Loucy (cell line): ENCODE results near the gene SH3RF3.

ENCODE experiments used
- H2AFZ ChIP-seq: fragments of 200-600 bp; sonication (generic); 2 replicates; pipeline ENCODE4 v1.6.0; 2016; ENCODE audit warnings: antibody characterized with exemption, mild to moderate bottlenecking, low read length, moderate library complexity
- H3F3A ChIP-seq: fragments of 200-600 bp; 2 replicates; pipeline ENCODE4 v1.6.0; 2016; ENCODE audit warnings: antibody characterized with exemption, low read depth, mild to moderate bottlenecking
- H3K27me3 ChIP-seq: fragments of 200-600 bp; sonication (generic); 2 replicates; pipeline ENCODE4 v1.6.1; 2014; ENCODE audit warnings: low read length, mild to moderate bottlenecking; ENCODE audit not compliant: insufficient read depth, poor library complexity, severe bottlenecking
- H3K36me3 ChIP-seq: fragments of 200-600 bp; sonication (generic); 2 replicates; pipeline ENCODE4 v1.6.1; 2016; ENCODE audit warnings: low read length; ENCODE audit not compliant: insufficient read depth
- H3K4me1 ChIP-seq: fragments of 200-600 bp; sonication (generic); 2 replicates; pipeline ENCODE4 v1.5.1; 2014; ENCODE audit warnings: low read length, mild to moderate bottlenecking; ENCODE audit not compliant: insufficient read depth, poor library complexity, severe bottlenecking
- H3K4me2 ChIP-seq: fragments of 200-600 bp; sonication (generic); 2 replicates; pipeline ENCODE4 v1.6.0; 2014; ENCODE audit warnings: antibody characterized with exemption, low read length, low read depth, mild to moderate bottlenecking; ENCODE audit not compliant: poor library complexity, severe bottlenecking
- H3K4me3 ChIP-seq: fragments of 200-600 bp; sonication (generic); 2 replicates; pipeline ENCODE4 v1.5.1; 2014; ENCODE audit warnings: low read length, mild to moderate bottlenecking, mixed read lengths; ENCODE audit not compliant: poor library complexity, severe bottlenecking
- H3K79me2 ChIP-seq: fragments of 200-600 bp; sonication (generic); 2 replicates; pipeline ENCODE4 v1.6.1; 2014; ENCODE audit warnings: low read length; ENCODE audit not compliant: insufficient read depth
- H3K9ac ChIP-seq: fragments of 200-600 bp; sonication (generic); 2 replicates; pipeline ENCODE4 v1.6.0; 2014; ENCODE audit warnings: mild to moderate bottlenecking, low read depth, low read length, moderate library complexity; ENCODE audit not compliant: poor library complexity, severe bottlenecking
- H3K9me2 ChIP-seq: fragments of 200-600 bp; sonication (generic); replicated peaks from 2 replicates; pipeline ENCODE4 v1.6.1; 2016; ENCODE audit warnings: low read depth, low read length, mixed read lengths
- H3K9me3 ChIP-seq: fragments of 200-600 bp; sonication (generic); 2 replicates; pipeline ENCODE4 v1.6.1; 2014; ENCODE audit warnings: mild to moderate bottlenecking, antibody characterized with exemption, low read length, low read depth; ENCODE audit not compliant: insufficient read depth
- H4K20me1 ChIP-seq: fragments of 200-600 bp; sonication (generic); 2 replicates; pipeline ENCODE4 v1.6.0; 2014; ENCODE audit warnings: antibody characterized with exemption, low read length, mild to moderate bottlenecking; ENCODE audit not compliant: insufficient read depth, poor library complexity, severe bottlenecking
- CTCF ChIP-seq: fragments of 200-600 bp; sonication (generic); conservative IDR thresholded peaks from 2 replicates; pipeline ENCODE4 v1.5.1; 2014; ENCODE audit warnings: mild to moderate bottlenecking, antibody characterized with exemption, low read length
- EZH2phosphoT487 ChIP-seq: fragments of 200-600 bp; IDR thresholded peaks from 2 replicates; pipeline ENCODE4 v1.6.1; 2018; ENCODE audit warnings: antibody characterized with exemption, mild to moderate bottlenecking, moderate library complexity, borderline replicate concordance

The SH3RF3 gene

GRCh38 chr2:109177635-109178034, 48.6 kb downstream of the SH3RF3 start:
- Histone ChIP-seq H3K4me1 (peaks cover 21% of the 10 kb centered on the region), H3K9ac (no peak overlapping the region), H3K36me3 (no peaks in the 10 kb centered on the region), H4K20me1 (no peaks in the 10 kb centered on the region), H3K4me3 (no peak overlapping the region), H3K27me3 (no peaks in the 10 kb centered on the region), H3F3A (no peaks in the 10 kb centered on the region), H3K9me3 (peaks cover 7% of the 10 kb centered on the region; the same call in 1 of the 2 replicates), H2AFZ (no peak overlapping the region), H3K9me2 (no peaks in the 10 kb centered on the region), H3K79me2 (peaks cover 36% of the 10 kb centered on the region; the same call in 1 of the 2 replicates), H3K4me2 (no peak overlapping the region)
- TF ChIP-seq EZH2phosphoT487: no peak
- no peak for TF ChIP-seq CTCF

GRCh38 chr2:109178968-109179367, 50.0 kb downstream of the SH3RF3 start:
- Histone ChIP-seq H3K36me3 (no peaks in the 10 kb centered on the region), H3K9me2 (no peaks in the 10 kb centered on the region), H3K4me1 (peaks cover 12% of the 10 kb centered on the region), H2AFZ (no peak overlapping the region), H3F3A (no peaks in the 10 kb centered on the region), H3K4me3 (no peak overlapping the region), H4K20me1 (no peaks in the 10 kb centered on the region), H3K9me3 (peaks cover 7% of the 10 kb centered on the region; the same call in 1 of the 2 replicates), H3K4me2 (no peak overlapping the region), H3K9ac (no peak overlapping the region), H3K79me2 (peaks cover 38% of the 10 kb centered on the region; the same call in 1 of the 2 replicates), H3K27me3 (no peaks in the 10 kb centered on the region)
- TF ChIP-seq CTCF: no peak
- TF ChIP-seq EZH2phosphoT487: no peak

GRCh38 chr2:109180786-109181185, 51.8 kb downstream of the SH3RF3 start:
- peaks cover 3% of the 10 kb centered on the region for H3K4me1 ChIP-seq
- no peaks in the 10 kb centered on the region for H3F3A ChIP-seq
- H3K36me3 ChIP-seq: no peaks in the 10 kb centered on the region
- no peak overlapping the region for H3K4me2 ChIP-seq
- no peak overlapping the region for H3K4me3 ChIP-seq
- H4K20me1 ChIP-seq: no peaks in the 10 kb centered on the region
- no peaks in the 10 kb centered on the region for H3K9me2 ChIP-seq
- H3K9me3 ChIP-seq: 0 out of 2 replicates have a peak, but pooled peaks cover 3% of the 10 kb centered on the region
- TF ChIP-seq EZH2phosphoT487: no peak
- TF ChIP-seq CTCF: no peak
- no peaks in the 10 kb centered on the region for H3K27me3 ChIP-seq
- no peak overlapping the region for H3K9ac ChIP-seq
- H2AFZ ChIP-seq: no peak overlapping the region
- H3K79me2 ChIP-seq: peaks cover 20% of the 10 kb centered on the region; the same call in 1 of the 2 replicates
